ENCODE results near the gene INSYN2A. TPM values are rescaled to one million over a fixed set of nuclear protein-coding genes. Genes with fewer than 3 reads are reported as not detected.

The INSYN2A gene
- total and polyA plus RNA-seq, 10 donors = 0.09 to 3.0 (median 0.21) TPM; not detected in 1

GRCh38 chr10:127216786-127217185 lies 20.4 kb upstream of the INSYN2A start:
- no peak for DNase-seq
- Histone ChIP-seq H3K27ac (no peak overlapping the region), H3K27me3 (replicated peaks in 1 of 7) (no peaks in the 10 kb centered on the region), H3K9me3 (peaks cover 0 to 9% (median 2%) of the 10 kb centered on the region in 8 donors), H3K4me3 (no peak overlapping the region), H3K4me1 (no peaks in the 10 kb centered on the region), H3K36me3 (no peaks in the 10 kb centered on the region)
- WGBS, 5 donors = 47 to 67% (median 59%) methylated on average over 3 of the region's 3 CpGs
- TF ChIP-seq CTCF (IDR thresholded peaks at IDR 0.05 in 8 of 11, conservative IDR thresholded peaks at IDR 0.05 in 3 of 11) (no peak), POLR2AphosphoS5 (IDR thresholded peaks at IDR 0.05) (no peak), POLR2A (IDR thresholded peaks at IDR 0.05) (no peak)
- intact Hi-C loops (cut with DNase I; ENCODE audit: low total_unique reads) = no loop called here

- Histone ChIP-seq H3K27me3 (replicated peaks in 1 of 7) (no peaks in the 10 kb centered on the region), H3K4me1 (no peaks in the 10 kb centered on the region), H3K9me3 (peaks cover 0 to 9% (median 2%) of the 10 kb centered on the region in 8 donors), H3K4me3 (no peak overlapping the region), H3K27ac (no peak overlapping the region), H3K36me3 (no peaks in the 10 kb centered on the region)
- WGBS, 5 donors = 77 to 94% (median 89%) methylated on average over 5 of the region's 5 CpGs
- intact Hi-C loops (cut with DNase I; ENCODE audit: low total_unique reads) = no loop called here
- DNase-seq = no peak
- TF ChIP-seq CTCF (IDR thresholded peaks at IDR 0.05 in 8 of 11, conservative IDR thresholded peaks at IDR 0.05 in 3 of 11) (no peak), POLR2A (IDR thresholded peaks at IDR 0.05) (no peak), POLR2AphosphoS5 (IDR thresholded peaks at IDR 0.05) (no peak)
These were observed 19.9 kb upstream of the INSYN2A start for GRCh38 chr10:127216274-127216673.

- H3K27ac ChIP-seq = no peak overlapping the region
- TF ChIP-seq POLR2AphosphoS5 (IDR thresholded peaks at IDR 0.05) (no peak), POLR2A (IDR thresholded peaks at IDR 0.05) (no peak), CTCF (IDR thresholded peaks at IDR 0.05 in 8 of 11, conservative IDR thresholded peaks at IDR 0.05 in 3 of 11) (no peak)
- intact Hi-C loops (cut with DNase I; ENCODE audit: low total_unique reads) = no loop called here
- H3K4me3 ChIP-seq = no peak overlapping the region
- no peaks in the 10 kb centered on the region for H3K36me3 ChIP-seq
- no peaks in the 10 kb centered on the region for H3K27me3 ChIP-seq (replicated peaks in 1 of 7)
- no peaks in the 10 kb centered on the region for H3K4me1 ChIP-seq
- H3K9me3 ChIP-seq = peaks cover 0 to 9% (median 2%) of the 10 kb centered on the region in 8 donors
- DNase-seq = no peak
- WGBS, 5 donors = 68 to 80% (median 75%) methylated on average over 4 of the region's 4 CpGs
These were observed 19.5 kb upstream of the INSYN2A start for GRCh38 chr10:127215866-127216265.

- no peak for TF ChIP-seq POLR2A (IDR thresholded peaks at IDR 0.05)
- TF ChIP-seq CTCF (IDR thresholded peaks at IDR 0.05 in 8 of 11, conservative IDR thresholded peaks at IDR 0.05 in 3 of 11) = no peak
- TF ChIP-seq POLR2AphosphoS5 (IDR thresholded peaks at IDR 0.05) = no peak
- no peak for DNase-seq
- no peaks in the 10 kb centered on the region for H3K4me1 ChIP-seq
- H3K27me3 ChIP-seq (replicated peaks in 1 of 7) = no peaks in the 10 kb centered on the region
- H3K9me3 ChIP-seq = no peaks in the 10 kb centered on the region
- intact Hi-C loops (cut with DNase I; ENCODE audit: low total_unique reads) = no loop called here
- WGBS, 5 donors = 76 to 84% (median 81%) methylated on average over 7 of the region's 7 CpGs
- no peaks in the 10 kb centered on the region for H3K36me3 ChIP-seq
- H3K27ac ChIP-seq = no peak overlapping the region
- no peak overlapping the region for H3K4me3 ChIP-seq
These were observed 14.6 kb upstream of the INSYN2A start for GRCh38 chr10:127210936-127211466.
